GM18502 (cell line): Measurements from ENCODE around the gene CRLF2.
"Not testable (repeated sequence)": the region's sequence is repeated elsewhere in the genome, so short reads cannot be mapped to it uniquely, and the experiment has no call there.

Source experiments
- ATAC-seq: cut with Tn5 transposase; IDR thresholded peaks from one replicate; pipeline ENCODE4 v1.9.1; 2021; ENCODE audit warnings: mild to moderate bottlenecking; ENCODE audit not compliant: unreplicated experiment, poor library complexity

The CRLF2 gene

DNA sequence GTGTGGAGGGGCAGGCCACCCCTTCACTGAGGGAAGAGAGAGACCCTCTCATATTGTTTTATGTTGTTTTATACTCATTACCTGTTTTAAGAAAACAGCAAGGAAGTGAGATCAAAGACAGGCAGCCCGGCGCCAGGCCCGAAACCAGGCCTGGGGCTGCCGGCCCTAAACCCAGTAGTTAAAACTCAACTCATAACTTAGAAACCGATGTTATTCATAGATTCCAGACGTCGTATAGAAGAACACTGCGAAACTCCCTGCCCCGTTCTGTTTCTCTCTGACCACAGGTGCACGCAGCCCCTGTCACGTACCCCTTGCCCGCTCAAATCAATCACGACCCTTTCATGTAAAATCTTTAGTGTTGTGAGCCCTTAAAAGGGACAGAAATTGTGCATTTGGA, 40.5 kb downstream of the CRLF2 start:
- ATAC-seq = not testable (repeated sequence)

DNA sequence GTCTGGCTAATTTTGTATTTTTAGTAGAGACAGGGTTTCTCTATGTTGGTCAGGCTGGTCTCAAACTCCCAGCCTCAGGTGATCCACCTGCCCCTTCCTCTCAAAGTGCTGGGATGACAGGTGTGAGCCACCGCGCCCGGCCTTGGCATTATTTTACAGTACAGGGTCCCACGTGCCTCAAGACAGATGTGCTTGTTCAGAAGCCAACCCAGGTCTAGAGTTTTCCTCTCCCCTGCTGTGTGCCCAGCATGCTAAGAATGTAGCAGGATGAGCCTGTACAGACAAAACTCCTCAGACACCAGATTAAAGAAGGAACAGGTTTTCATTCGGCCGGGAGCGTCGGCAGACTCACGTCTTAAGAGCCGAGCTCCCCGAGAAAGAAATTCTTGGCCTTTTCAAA, 42.2 kb downstream of the CRLF2 start:
- ATAC-seq = no peak

DNA sequence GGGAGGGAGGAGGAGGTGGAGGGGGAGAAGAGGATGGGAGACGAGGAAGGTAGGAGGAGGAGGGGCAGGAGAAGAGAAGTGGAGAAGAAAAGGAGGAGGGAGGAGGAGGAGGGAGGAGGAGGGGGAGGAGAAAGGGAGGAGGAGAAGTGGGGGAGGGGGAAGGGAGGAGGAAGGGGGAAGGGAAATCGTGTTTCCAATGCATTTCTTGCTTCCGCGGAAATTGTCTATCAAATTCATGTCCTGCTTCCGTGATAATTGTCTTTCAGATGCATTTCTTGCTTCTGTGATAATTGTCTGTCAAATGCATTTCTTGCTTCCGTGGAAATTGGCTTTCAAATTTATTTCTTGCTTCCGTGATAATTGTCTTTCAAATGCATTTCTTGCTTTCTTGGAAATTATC, 43.3 kb downstream of the CRLF2 start:
- no peak for ATAC-seq

DNA sequence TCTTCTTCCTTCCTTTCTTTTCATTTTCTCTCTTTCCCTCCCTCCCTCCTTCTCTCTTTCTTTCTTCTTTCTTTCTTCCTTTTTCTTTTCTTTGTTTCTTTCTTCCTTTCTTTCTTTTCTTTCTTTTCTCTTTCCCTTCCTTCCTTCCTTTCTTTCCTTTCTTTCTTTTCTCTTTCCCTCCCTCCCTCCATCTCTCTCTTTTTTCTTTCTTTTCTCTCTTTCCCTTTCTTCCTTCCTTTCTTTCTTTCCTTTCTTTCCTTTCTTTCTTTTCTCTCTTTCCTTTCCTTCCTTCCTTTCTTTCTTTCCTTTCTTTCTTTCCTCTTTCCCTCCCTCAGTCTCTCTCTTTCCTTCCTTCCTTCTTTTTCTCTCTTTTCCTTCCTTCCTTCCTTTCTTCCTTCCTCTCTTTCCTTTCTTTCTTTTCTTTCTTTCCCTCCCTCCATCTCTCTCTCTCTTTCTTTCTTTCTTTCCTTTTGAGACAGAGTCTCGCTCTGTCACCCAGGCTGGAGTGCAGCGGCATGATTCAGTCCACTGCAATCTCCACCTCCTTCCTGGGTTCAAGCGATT, 44.4 kb downstream of the CRLF2 start:
- ATAC-seq = no peak

DNA sequence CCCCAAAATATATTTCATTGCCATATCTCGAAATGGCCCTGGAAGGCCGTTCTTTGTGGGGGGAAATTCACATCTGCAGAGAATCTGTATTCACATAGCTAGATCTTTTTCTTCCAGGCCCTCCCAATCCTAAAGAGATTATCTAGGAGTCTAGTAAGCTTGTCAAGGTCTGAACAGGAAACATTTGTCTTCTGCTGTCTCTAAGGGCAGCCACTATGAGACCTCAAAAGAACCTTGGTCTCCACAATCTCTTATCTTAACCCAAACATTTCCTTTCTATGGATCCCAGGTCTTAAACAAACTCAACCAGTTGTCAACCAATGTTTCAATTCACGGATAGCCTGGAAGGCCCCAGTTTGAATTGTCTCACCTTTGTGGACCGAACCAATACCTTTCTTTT, 45.0 kb downstream of the CRLF2 start:
- no peak for ATAC-seq

DNA sequence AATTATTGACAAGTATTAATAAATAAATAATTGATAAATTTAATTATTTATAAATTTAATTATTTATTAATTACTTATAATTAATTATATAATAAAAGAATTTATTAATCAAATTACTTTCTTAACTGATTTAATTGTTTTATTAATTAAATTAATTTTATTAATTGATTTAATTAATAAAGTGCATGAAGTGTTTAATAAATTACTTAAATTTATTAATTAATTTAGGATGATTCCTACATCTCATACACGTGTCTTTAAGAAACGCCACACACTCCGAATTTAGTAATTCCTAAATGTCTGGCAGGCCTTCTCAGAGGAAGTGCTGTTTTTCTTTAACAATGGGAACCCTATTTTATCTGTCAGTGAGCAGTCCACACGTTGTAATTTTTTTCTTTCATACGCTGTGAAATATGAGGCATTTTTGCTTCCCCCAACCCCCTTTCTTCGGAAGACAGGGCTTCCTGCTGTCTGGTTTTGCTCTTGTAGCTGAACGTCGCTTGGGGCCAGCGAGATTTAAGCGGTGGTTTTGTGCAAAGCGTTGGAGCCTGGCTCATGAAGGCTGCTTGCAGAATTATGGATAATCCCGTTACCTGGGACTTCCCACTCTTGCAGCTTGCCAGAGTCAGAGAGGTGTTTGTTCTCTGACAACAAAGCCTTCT, 46.8 kb downstream of the CRLF2 start:
- ATAC-seq = peak; percentile 49

DNA sequence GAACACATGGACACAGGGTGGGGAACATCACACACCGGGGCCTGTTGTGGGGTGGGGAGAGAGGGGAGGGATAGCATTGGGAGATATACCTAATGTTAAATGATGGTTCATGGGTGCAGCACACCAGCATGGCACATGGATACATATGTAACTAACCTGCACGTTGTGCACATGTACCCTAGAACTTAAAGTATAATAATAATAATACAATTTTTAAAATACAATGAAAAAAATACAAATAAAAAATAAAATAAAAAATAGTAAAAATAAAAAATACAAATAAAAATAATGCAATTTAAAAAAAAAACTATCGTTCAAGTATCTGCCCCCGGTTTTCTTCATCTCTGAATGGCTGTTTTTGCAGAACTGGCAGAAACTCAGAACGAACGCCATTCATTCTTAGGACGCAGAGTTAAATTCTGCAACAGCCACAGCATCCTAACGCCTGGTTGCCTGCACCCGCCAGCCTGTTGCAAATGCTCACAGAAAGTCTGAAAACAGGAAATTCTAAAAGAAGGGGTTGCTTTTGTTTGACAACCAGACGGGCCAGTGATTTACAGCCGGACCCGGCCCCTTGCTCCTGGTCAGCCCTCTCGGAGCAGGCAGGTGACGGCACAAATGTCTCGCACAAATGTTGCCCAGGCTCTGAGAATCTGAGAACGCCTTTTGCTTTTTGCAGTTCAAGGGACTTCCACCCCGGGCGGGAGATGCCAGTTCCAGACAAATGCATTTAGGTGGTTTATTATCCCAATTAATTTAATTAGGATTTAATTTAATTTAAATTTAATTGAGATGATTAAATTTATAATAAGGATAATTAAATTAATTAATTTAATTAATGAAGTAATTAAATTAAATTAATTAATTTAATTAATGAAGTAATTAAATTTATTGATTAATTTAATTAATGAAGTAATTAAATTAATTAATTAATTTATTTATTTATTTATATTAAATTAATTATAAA, 47.8 kb downstream of the CRLF2 start:
- no peak for ATAC-seq

DNA sequence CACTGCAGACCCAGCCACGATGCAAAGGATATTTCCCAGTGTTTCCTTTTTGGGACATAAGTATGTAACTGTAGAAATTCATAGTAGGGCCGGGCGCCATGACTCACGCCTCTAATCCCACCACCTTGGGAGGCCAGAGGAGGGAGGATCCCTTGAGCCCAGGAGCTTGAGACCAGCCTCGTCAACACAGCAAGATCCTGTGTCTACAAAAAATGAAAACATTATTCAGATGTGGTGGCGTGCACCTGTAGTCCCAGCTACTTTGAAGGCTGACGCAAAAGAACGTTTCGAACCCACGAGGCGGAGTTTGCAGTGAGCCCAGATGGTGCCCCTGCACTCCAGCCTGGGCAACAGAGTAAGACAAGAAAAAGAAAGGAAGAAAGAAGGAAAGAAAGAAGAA, 49.2 kb downstream of the CRLF2 start:
- no peak for ATAC-seq

DNA sequence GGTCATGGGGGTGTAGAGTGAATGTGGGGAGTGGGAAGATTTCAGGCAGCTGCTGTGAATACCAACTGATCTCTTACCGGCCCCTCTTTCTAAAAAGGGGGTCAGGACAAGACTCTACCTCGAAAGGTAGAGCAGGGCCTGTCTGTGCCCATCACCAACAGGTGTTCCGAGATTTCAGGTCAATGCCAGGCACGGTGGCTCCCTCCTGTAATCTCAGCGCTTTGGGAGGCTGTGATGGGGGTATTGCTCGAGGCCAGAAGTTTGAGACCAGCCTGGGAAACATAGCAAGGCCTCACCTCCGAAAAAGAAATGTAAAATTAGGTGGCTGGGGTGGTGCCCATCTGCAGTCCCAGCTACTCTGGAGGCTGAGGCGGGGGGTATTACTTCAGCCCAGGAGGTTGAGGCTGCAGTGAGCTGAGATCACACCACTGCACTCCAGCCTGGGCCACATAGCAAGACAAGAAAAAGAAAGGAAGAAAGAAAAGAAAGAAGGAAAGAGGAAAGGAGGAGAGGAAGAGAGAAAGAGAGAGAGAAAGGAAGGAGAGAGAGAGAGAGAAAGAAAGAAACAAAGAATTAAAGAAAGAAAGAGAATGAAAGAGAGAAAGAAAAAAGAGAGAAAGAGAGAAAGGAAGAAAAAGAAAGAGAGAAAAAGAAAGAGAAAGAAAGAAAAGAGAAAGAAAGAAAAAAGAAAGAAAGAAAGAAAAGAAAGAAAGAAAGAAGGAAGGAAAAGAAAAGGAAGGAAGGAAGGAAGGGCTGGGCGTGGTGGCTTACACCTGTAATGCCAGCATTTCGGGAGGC, 50.1 kb downstream of the CRLF2 start:
- ATAC-seq = no peak

DNA sequence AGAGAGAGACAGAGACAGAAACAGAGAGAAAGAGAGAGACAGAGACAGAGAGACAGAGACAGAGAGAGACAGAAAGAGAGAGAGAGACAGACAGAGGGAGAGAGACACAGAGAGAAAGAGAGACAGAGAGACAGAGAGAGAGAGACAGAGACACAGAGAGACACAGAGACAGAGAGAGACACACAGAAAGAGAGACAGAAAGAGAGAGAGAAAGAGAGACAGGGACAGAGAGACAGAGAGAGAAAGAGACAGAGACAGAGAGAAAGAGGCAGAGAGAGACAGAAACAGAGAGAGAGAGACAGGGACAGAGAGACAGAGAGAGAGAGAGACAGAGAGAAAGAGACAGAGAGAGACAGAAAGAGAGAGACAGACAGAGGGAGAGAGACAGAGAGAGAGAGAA, 52.9 kb downstream of the CRLF2 start:
- ATAC-seq = no peak

DNA sequence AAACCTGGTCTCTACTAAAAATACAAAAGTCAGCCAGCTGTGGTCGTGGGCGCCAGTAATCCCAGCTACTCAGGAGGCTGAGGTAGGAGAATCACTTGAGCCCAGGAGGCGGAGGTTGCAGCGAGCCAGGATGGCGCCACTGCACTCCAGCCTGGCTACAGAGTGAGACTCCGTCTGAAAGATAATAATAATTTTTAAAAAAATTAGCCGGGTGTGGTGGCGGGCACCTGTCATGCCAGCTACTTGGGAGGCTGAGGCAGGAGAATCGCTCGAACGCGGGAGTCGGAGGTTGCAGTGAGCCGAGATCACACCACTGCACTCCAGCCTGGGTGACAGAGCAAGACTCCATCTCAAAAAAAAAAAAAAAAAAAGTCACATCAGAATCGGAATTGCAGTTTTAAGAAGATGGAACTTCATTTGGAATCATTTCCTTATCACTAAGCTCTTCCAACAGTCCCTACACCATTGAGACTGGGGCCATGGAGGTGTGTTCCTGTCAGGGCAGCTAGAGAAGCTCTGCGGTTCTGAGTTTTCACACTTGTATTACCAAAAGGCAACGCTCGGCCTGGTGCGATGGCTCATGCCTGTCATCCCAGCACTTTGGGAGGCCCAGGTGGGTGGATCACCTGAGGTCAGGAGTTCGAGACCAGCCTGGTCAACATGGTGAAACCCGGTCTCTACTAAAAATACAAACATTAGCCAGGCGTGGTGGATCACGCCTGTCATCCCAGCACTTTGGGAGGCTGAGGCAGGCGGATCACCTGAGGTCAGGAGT, 55.6 kb downstream of the CRLF2 start:
- ATAC-seq = not testable (repeated sequence)

DNA sequence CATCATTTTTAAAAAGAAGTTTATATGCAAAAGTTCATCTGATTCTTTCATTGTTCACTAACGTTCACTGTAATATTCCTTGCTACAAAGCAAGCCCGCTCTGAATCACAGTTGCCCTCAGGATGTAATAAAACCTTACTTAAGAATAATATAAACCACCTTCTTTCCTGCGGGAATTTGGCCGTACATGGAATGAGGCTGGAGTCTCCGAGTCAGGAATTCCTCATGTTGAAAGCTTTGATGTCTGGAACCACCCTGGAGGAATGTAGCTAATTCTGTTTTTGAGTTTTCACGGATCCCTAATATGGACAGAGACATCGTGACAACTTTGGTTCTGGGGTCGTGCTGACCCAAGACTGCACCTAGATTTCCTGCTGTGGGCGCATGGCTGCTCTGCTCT, 58.5 kb downstream of the CRLF2 start:
- no peak for ATAC-seq

DNA sequence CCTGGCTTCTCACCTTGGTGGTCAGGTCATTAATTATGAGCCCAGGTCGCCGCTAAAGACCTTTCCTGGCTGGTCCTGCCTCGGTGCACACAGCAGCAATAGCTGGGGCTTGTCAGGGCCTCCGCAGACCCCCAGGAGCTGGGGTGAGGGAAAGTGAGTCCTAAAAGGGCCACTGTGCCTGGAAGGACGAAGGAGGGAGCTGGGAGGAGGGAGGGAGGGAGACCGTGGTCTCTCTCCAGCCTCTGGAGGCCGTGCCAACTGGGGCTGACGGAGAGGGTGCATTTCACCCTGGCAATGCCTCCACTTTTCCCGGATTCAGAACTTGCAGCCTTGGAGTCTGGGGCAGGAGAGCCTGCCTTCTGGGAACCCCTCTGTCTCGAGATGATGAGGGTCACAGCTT, 60.4 kb downstream of the CRLF2 start:
- no peak for ATAC-seq

DNA sequence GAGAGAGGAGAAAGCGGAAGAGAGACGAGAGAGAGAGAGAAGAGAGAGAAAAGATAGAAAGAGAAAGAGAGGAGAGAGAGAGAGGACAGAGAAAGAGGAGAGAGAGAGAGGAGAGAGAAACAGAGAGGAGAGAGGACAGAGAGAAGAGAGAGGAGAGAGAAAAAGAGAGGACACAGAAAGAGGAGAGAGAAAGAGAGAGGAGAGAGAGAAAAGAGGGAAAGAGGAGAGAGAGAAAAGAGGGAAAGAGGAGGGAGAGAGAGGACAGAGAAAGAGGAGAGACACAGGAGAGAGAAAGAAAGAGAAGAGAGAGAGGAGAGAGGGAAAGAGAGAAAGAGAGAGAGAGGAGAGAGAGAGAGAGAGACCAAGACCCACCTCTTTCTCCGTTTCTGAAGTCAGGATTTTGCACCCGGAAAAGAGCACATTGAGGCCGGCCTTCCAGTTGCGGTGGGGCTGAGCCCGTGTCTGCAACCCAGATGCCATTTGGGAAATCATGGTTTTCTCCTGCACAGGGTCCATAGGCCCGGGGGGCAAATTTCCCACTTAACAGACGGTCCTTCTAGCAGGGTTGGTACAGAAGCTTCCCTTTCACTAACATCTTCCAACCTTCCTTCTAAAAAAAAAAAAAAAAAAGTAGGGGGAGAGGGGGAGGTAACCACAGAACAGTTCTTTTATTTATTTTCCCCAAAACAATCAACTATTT, 60.9 kb downstream of the CRLF2 start:
- no peak for ATAC-seq

DNA sequence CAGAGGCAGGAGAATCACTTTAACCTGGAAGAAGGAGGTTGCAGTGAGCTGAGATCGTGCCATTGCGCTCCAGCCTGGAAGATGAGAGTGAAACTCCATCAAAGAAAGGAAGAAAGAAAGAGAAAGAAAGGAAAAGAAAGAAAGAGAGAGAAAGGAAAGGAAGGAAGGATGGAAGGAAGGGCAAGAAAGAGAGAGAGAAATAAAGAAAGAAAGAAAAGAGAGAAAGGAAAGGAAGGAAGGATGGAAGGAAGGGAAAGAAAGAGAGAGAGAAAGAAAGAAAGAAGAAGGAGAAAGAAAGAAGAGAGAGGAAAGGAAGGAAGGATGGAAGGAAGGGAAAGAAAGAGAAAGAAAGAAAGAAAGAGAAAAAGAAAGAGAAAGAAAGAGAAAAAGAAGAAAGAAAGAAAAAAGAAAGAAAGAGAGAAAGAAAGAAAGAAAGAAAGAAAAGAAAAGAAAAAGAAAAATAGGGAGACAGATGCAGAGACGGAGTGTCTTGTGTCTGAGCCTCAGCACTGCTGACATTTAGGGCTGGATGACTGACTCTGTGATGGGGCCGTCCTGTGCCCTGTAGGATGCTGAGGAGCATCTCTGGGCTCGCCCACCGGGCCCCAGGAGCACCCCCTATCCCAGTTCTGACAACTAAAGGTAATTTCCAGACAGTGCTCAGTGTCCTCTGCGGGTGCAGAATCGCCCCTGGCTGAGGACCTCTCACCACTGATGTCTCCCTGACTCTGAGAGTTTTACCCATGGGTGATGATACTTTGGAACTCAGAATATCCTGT, 61.7 kb downstream of the CRLF2 start:
- ATAC-seq = no peak

DNA sequence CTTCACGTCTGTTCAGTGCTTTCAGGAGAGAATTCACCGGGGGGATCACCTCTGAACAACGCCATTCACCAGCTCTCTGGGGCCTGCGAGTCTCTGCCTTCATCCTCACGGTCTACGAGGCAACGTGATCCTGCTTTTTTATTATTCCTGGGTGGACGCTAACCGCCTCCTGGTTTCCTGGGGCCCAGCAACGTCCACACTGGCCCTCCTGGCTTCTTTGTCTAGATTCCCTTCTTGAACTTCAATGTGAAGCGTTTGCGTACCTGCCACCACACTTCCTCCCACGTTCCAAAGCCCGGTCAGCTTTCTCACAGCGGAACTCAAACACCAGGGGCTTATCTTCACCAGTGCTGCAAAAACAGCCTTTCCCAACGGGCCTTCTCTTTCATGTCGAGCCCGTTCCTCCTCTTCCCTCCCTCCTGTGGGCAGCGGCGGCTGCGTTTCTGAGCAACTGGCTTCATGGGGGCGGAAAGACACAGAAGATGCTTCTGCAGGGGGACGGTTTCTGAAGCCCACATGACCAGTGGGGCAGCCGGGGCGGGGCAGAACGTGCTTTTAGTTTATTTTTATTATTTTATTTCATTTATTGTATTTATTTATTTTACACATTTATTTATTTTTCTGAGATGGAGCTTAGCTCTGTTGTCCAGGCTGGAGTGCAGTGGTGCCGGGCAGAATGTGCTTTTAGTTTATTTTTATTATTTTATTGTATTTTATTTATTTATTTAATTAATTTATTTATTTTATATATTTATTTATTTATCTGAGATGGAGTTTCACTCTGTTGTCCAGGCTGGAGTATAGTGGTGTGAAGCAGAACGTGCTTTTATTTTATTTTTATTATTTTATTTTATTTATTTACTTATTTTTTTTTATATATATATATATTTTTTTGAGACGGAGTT, 64.6 kb downstream of the CRLF2 start:
- no peak for ATAC-seq

DNA sequence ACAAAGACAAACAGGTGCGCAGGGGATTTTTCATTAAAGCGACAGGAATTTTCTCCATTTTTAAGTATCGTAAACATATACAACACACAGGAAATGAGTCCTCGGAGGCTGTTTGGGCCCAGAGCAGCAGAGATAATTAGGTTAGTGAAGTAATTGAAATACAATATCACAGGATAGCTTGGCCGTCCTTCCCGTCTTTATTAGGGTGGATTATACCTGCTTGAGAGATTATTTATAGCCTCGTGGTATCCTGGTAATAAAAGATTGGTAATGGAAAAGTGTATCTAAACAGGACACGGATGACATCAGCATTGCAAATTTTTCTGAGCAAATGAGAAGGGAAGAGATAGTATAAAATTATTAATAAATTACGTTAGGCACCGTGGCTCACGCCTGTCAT, 68.2 kb downstream of the CRLF2 start:
- no peak for ATAC-seq
